Activated T-cell treated with anti-CD3 and anti-CD28 coated beads for 1 hour (primary cell): ENCODE measurements around the gene NR6A1.

Source experiments
- DNase-seq: peaks from one replicate; pipeline ENCODE4 v3.0.0-alpha.2; 2020; ENCODE audit warnings: low read depth

Gene NR6A1

GRCh38 chr9:124771021-124771866 lies at the start of gene NR6A1:
Gene NR6A1 (minus strand): TSS chr9:124771311.
- DNase-seq, result peak; percentile 93

- no peak for DNase-seq
Observed at GRCh38 chr9:124818431-124819281, 47.5 kb upstream of the NR6A1 start.

- no peak for DNase-seq
Observed at GRCh38 chr9:124815601-124816000, 44.5 kb upstream of the NR6A1 start.

DNA sequence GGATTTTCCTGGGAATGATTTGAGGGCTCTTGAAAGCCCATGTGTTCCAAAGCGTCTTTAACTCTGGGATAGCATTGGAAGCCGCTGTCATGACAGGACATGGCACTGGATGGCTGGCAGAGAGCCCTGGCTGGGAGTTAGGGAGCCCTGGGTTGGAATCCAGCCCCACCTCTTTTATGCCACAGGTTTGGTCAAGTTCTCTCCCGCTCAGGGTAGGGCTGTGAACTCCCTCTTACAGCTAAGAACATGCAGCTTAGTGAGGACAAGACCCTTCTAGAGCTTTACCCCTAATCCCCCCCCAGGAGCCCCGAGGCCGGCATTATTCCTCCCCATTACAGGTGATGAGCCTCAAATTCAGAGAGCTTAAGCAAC lies 43.0 kb upstream of the NR6A1 start:
- no peak for DNase-seq

DNA sequence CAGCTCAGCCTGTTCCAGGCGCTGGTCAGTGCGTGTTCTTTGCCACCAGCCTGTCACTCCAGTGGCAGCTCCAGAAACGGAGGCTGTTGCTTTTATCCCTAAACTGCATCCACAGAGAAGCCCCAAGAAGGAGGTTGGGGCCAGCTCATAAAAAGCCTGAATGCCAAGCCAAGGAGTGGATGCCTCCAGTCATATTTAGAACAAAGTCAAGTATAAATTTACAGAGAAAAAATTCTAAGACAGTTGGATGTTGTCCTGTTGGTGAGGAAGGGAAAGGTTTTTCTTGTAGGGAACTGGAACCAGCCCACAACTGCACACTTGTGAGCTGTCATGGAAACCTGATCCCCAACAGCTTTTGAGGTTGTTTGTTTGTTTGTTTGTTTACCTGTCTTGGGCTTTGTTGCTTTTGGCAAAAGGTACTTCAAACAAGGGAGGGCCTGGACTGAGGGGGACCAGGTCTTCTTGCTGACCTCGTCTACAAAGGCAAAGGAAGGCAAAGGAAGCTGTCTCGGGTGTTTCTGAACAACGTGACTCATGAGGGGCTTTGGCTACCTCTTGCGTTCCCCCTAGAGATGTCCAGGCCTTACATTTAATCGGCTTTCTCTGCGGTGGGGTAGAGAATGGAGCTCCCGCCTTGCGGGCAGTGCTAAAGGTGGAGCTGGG lies 42.5 kb upstream of the NR6A1 start:
- no peak for DNase-seq

DNA sequence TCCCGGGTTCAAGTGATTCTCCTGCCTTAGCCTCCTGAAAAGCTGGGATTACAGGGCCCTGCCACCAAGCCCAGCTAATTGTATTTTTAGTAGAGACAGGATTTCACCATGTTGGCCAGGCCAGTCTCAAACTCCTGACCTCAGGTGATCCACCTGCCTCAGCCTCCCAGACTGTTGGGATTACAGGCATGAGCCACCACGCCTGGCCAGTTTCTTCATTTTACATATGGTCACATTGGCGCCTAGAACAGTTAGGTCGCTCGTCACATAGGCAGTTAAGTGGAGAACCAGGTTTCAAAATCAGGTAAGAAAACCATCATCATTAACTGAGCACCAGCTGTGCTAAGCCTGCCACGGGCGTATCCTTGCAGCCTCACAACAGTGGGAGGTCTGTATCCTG lies 41.9 kb upstream of the NR6A1 start:
- no peak for DNase-seq

DNA sequence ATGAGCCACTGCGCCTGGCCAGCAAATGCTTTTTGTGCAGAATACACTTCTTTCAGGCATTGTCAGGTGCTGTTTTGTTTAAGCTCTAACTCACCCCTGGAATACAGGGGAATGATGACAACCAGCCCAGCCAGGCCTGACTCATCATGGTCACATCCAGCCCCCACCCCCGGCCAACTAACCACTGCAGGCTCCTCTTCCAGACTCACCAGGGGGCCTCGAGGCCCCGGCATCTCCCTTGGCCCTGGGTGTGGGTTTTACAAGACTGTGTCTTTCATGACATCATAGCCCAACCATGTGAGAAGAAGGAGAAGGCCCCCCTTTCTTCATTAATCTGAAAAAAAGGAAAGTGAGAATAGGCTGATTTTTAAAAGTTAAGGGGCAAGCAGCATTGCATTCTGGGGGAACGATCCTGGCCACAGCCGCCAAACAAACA lies 41.3 kb upstream of the NR6A1 start:
- no peak for DNase-seq

DNA sequence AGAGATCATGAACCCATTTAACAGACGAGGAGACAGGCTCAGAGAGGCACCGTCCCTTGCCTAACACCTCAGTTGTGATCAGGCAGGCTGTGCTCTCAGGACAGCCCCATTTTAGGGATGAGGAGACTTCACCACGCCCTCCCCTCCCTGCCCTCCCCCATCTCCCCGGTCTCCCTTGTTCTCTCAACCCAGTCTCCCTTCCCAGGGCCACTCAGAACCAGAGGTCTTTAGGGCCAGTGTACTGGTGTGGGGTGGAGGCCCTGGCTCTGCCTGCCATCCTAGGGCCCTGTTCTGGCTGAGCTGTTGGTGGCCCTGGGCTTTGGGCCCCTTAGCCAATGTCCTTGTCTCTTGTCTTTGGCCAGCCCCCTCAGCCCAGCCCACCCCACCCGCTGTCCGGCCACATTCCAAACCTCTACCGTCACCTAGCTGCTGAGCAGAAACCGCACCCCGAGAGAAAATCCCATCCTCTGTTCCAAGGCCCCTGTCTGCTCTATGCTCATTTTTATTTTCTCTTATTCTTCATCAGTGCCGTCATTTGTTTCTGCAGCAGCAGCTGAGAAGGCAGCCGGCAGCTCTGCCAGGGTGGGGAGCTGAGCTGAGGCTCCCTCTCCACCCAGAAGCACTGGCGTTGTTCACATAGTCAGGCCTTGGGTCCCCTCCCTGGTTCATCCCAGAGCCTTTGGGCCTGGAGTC lies 39.7 kb upstream of the NR6A1 start:
- DNase-seq, result no peak

GRCh38 chr9:124809741-124810500 lies 38.8 kb upstream of the NR6A1 start:
- DNase-seq, result no peak

DNA sequence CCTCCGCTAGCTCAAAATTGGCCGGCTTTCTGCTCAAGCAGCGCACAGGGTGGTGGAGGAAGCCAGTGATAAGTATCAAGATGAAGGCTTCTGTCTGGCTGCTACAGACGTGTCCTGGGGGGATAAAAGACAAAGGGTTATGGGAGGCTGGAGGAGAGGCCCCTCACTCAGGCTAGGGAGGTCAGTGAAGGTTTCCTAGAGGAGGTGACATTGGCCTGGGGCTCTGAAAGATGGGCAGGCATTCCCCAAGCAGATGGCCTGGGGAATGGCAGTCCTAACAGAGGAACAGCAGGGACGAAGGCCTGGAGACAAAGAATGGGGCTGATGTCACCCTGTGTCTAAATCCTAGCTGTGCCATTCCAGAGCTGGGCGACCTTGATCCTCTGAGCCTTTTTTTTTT lies 38.1 kb upstream of the NR6A1 start:
- DNase-seq, result no peak

DNA sequence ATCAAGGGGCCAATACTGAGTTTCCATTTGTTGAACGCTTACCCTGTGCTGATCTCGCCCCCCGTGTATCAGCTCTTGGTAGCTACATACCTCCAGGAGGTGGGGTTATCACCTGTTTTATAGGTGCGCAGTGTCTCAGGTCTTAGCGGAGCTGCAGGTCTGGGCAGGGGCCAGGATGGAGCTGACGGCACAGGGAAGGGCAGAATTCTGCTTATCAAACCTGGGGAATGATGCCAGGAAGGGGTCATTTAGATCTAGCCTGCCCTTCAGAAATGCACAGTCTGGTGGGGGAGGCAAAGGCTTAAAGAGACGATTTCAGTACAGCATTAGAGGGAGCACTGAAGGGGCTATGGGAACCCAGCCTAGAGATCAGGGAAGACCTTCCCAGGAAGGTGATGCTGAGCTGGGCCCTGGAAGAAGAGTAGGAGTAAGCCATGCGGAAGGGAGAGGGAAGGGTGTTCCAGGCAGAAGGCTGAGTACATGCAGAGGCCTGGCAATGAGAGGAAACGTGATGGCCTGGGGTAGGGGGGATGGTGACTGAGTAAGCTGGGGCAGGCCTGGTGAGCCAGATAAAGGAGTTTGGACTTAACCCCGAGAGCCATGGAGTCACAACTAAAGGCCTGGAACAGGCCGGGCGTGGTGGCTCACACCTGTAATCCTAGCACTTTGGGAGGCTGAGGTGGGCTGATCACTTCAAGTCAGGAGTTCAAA lies 37.3 kb upstream of the NR6A1 start:
- no peak for DNase-seq

- DNase-seq, result no peak
Observed at GRCh38 chr9:124805186-124805585, 34.1 kb upstream of the NR6A1 start.

DNA sequence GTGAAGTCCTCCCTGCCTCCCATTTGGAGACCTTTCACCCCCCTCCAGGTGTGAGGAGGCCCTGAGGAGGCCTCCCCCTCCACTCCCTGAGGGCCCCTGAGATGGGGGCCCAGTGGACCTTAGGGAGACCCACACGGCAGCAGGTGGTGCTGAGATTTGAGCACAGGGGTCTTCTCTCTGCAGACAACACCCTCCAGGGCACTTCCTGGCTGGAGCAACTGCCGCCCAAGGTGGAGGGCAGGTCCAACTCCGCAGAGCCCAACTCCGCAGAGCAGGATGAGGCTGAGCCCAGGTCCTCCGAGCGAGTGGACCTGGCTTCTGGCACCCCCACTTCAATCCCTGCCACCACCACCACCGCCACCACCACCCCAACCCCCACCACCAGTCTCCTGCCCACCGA lies 32.8 kb upstream of the NR6A1 start:
- no peak for DNase-seq

- DNase-seq, result no peak
Observed at GRCh38 chr9:124802426-124802825, 31.3 kb upstream of the NR6A1 start.

GRCh38 chr9:124801356-124801755 lies 30.2 kb upstream of the NR6A1 start:
- DNase-seq, result no peak

- DNase-seq, result no peak
Observed at GRCh38 chr9:124800306-124801259, 29.5 kb upstream of the NR6A1 start.

DNA sequence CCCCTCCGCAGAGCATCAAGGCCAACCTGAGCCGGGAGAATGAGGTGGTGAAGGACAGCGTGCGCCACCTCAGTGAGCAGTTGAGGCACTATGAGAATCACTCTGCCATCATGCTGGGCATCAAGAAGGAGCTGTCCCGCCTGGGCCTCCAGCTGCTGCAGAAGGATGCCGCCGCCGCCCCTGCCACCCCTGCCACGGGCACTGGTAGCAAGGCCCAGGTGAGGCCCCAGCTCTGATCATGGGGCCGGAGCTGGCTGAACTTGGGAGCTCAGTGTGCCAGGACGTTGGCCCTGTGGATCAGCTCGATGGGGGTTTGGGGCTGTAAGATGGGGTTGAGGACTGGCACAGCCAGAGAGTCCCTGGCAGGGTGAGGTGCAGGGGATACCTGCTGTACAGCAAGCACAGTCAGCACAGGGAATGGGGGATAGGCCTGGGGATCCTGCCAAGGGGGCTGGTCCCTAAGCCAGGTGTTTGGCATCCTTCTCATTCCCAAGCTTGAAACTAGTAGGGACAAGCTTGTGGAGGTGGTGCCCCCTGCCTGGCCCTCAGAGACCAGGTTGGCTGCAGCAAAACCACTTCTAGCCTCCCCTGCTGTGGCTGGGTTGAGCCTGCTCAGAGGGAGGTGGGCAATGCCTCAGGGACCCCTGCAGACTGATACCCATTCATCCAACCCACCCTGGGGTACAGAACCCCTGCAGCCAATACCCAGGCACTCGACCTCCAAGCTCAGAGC lies 28.3 kb upstream of the NR6A1 start:
- DNase-seq, result no peak

- no peak for DNase-seq
Observed at GRCh38 chr9:124797343-124798103, 26.4 kb upstream of the NR6A1 start.
